Endodermal cell (in vitro differentiated cells): ENCODE measurements around the gene HERC3. TPM values are rescaled to one million over a fixed set of nuclear protein-coding genes. Genes with fewer than 3 reads are reported as not detected.

Experiments used
- DNase-seq: peaks from one replicate; pipeline ENCODE4 v3.0.0-alpha.2; 2017
- H3K27ac ChIP-seq: 2 replicates; pipeline ENCODE4 v1.5.1; 2013; ENCODE audit warnings: mild to moderate bottlenecking, low read depth, low read length, moderate library complexity
- H3K27me3 ChIP-seq: 2 replicates; pipeline ENCODE4 v1.6.1; 2013; ENCODE audit warnings: mild to moderate bottlenecking, low read length, moderate library complexity; ENCODE audit not compliant: insufficient read depth, control insufficient read depth, poor library complexity, severe bottlenecking
- H3K36me3 ChIP-seq: 2 replicates; pipeline ENCODE4 v1.7.0; 2013; ENCODE audit warnings: mild to moderate bottlenecking, low read length, moderate library complexity; ENCODE audit not compliant: control insufficient read depth, insufficient read depth
- H3K4me1 ChIP-seq: one replicate; pipeline ENCODE4 v1.7.0; 2013; ENCODE audit warnings: low read length; ENCODE audit not compliant: control insufficient read depth, insufficient read depth
- H3K4me3 ChIP-seq: 2 replicates; pipeline ENCODE4 v1.5.1; 2013; ENCODE audit warnings: mild to moderate bottlenecking, low read length, moderate library complexity
- H3K9ac ChIP-seq: 2 replicates; pipeline ENCODE4 v1.6.1; 2013; ENCODE audit warnings: mild to moderate bottlenecking, low read length, moderate library complexity; ENCODE audit not compliant: poor library complexity, severe bottlenecking; ENCODE audit errors: extremely low read depth
- H3K9me3 ChIP-seq: 2 replicates; pipeline ENCODE4 v1.6.1; 2013; ENCODE audit warnings: mild to moderate bottlenecking, low read length, moderate library complexity; ENCODE audit not compliant: control insufficient read depth
- H3K27ac Mint-ChIP-seq: 2 replicates; pipeline ENCODE4 v1.8.0; 2020; ENCODE audit warnings: mixed read lengths
- H3K27me3 Mint-ChIP-seq: 2 replicates; pipeline ENCODE4 v1.8.0; 2021; ENCODE audit warnings: mild to moderate bottlenecking, mixed read lengths; ENCODE audit not compliant: insufficient read depth
- H3K36me3 Mint-ChIP-seq: 2 replicates; pipeline ENCODE4 v1.8.0; 2020; ENCODE audit warnings: low read depth, mixed read lengths
- H3K4me1 Mint-ChIP-seq: 2 replicates; pipeline ENCODE4 v1.8.0; 2020; ENCODE audit warnings: mixed read lengths
- H3K4me3 Mint-ChIP-seq: 2 replicates; pipeline ENCODE4 v1.8.0; 2020; ENCODE audit warnings: mild to moderate bottlenecking, moderate library complexity, mixed read lengths
- H3K9me3 Mint-ChIP-seq: 2 replicates; pipeline ENCODE4 v1.8.0; 2020; ENCODE audit warnings: mild to moderate bottlenecking, mixed read lengths
- CTCF ChIP-seq: fragments of 200-600 bp; sonication (generic); conservative IDR thresholded peaks from 2 replicates; pipeline ENCODE4 v1.5.0; 2021; ENCODE audit warnings: antibody characterized with exemption, mild to moderate bottlenecking
- WGBS, 2 experiments: methylation state at CpG; one replicate each; pipeline versions ENCODE4 v1.1.5 to v1.1.7; 2013; ENCODE audit warnings: missing lambda C conversion rate in 2 of 2, mixed read lengths in 1 of 2; ENCODE audit not compliant: insufficient coverage in 1 of 2, insufficient read length in 1 of 2; 5-methylcytosine and 5-hydroxymethylcytosine counted together
- total RNA-seq, 2 donors: library from RNA; stranded (reverse); fragmentation: NEBNext Ultra II Directional in 1 of 2; extraction: Animal tissue kit (Norgen Biotek cat#: 25700) in 1 of 2; gene quantifications; 2 replicates in 1 of 2; 3 replicates in 1 of 2; pipeline ENCODE4 v1.2.1, GENCODE V29; 2021

HERC3 gene
- total RNA-seq, 2 donors from 2014 or later, result 4.4 to 5.9 TPM

- TF ChIP-seq CTCF, result no peak
- no peaks in the 10 kb centered on the region for H3K27me3 Mint-ChIP-seq
- no peak overlapping the region for H3K27ac Mint-ChIP-seq
- H3K4me3 ChIP-seq, result no peak overlapping the region
- H3K9me3 Mint-ChIP-seq, result no peaks in the 10 kb centered on the region
- no peak for DNase-seq
- H3K4me1 ChIP-seq, result no peaks in the 10 kb centered on the region
- H3K9me3 ChIP-seq, result no peaks in the 10 kb centered on the region
- no peak overlapping the region for H3K27ac ChIP-seq
- H3K36me3 ChIP-seq, result no peaks in the 10 kb centered on the region
- WGBS, 2 experiments, result 94 to 98% methylated on average over 2 of the region's 2 CpGs
- peaks cover 3% of the 10 kb centered on the region for H3K36me3 Mint-ChIP-seq
- no peak overlapping the region for H3K4me3 Mint-ChIP-seq
- H3K4me1 Mint-ChIP-seq, result peaks cover 4% of the 10 kb centered on the region
- no peaks in the 10 kb centered on the region for H3K27me3 ChIP-seq
- no peak overlapping the region for H3K9ac ChIP-seq
Measured at GRCh38 chr4:88702782-88703181, 110.5 kb downstream of the HERC3 start.

GRCh38 chr4:88705223-88705622 is 112.9 kb downstream of the HERC3 start:
- H3K9ac ChIP-seq, result no peak overlapping the region
- H3K36me3 ChIP-seq, result no peaks in the 10 kb centered on the region
- no peak for DNase-seq
- Mint-ChIP-seq H3K27ac (no peak overlapping the region), H3K36me3 (peaks cover 3% of the 10 kb centered on the region), H3K4me3 (no peak overlapping the region), H3K9me3 (no peaks in the 10 kb centered on the region), H3K4me1 (no peaks in the 10 kb centered on the region), H3K27me3 (no peaks in the 10 kb centered on the region)
- no peaks in the 10 kb centered on the region for H3K27me3 ChIP-seq
- TF ChIP-seq CTCF, result no peak
- H3K4me1 ChIP-seq, result no peaks in the 10 kb centered on the region
- H3K9me3 ChIP-seq, result no peaks in the 10 kb centered on the region
- H3K4me3 ChIP-seq, result no peak overlapping the region
- no peak overlapping the region for H3K27ac ChIP-seq

- H3K27ac Mint-ChIP-seq, result no peak overlapping the region
- Histone ChIP-seq H3K4me1 (no peaks in the 10 kb centered on the region), H3K27me3 (no peaks in the 10 kb centered on the region), H3K27ac (no peak overlapping the region), H3K4me3 (no peak overlapping the region), H3K9me3 (no peaks in the 10 kb centered on the region), H3K9ac (no peak overlapping the region), H3K36me3 (no peaks in the 10 kb centered on the region)
- TF ChIP-seq CTCF, result no peak
- no peak overlapping the region for H3K4me3 Mint-ChIP-seq
- H3K36me3 Mint-ChIP-seq, result peaks cover 3% of the 10 kb centered on the region
- WGBS, 2 experiments, result 75 to 89% methylated on average over 3 of the region's 3 CpGs
- no peaks in the 10 kb centered on the region for H3K9me3 Mint-ChIP-seq
- H3K4me1 Mint-ChIP-seq, result no peaks in the 10 kb centered on the region
- no peaks in the 10 kb centered on the region for H3K27me3 Mint-ChIP-seq
- DNase-seq, result no peak
Measured at GRCh38 chr4:88705805-88706492, 113.7 kb downstream of the HERC3 start.
